ENCODE data around the gene ADAMTS9.

The ADAMTS9 gene

GRCh38 chr3:64617610-64618009, 70.2 kb downstream of the ADAMTS9 start:
- TF ChIP-seq, protein P1, sequence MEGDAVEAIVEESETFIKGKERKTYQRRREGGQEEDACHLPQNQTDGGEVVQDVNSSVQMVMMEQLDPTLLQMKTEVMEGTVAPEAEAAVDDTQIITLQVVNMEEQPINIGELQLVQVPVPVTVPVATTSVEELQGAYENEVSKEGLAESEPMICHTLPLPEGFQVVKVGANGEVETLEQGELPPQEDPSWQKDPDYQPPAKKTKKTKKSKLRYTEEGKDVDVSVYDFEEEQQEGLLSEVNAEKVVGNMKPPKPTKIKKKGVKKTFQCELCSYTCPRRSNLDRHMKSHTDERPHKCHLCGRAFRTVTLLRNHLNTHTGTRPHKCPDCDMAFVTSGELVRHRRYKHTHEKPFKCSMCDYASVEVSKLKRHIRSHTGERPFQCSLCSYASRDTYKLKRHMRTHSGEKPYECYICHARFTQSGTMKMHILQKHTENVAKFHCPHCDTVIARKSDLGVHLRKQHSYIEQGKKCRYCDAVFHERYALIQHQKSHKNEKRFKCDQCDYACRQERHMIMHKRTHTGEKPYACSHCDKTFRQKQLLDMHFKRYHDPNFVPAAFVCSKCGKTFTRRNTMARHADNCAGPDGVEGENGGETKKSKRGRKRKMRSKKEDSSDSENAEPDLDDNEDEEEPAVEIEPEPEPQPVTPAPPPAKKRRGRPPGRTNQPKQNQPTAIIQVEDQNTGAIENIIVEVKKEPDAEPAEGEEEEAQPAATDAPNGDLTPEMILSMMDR (conservative IDR thresholded peaks at IDR 0.05; ENCODE audit: control insufficient read depth, insufficient read depth, low read depth, low read length): no peak
- H3K4me3 ChIP-seq (ENCODE audit: control insufficient read depth, low read depth, low read length): no peak overlapping the region
- no peak for DNase-seq (ENCODE audit: low read depth)

DNA sequence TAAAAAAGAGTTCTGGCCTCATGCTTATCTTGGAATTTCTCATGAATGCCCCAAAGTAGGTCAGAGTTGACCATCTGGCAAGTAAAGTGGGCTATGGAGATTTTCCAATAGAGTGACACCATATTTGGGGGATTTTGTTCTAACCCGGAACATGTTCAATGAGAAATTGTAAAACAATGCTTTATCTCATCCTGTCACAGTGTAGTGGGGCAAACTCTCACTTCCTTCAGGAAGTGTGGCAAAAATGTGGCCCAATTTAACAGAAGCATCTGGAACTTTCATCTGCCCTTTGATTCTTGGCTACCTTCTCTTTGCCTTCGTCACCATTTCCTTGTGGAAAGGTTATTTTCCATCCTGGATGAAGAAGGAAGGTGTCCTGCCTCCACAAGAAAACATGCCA, 70.8 kb downstream of the ADAMTS9 start:
- H3K4me3 ChIP-seq (ENCODE audit: control insufficient read depth, low read depth, low read length): no peak overlapping the region
- TF ChIP-seq, protein P1 (conservative IDR thresholded peaks at IDR 0.05; ENCODE audit: control insufficient read depth, insufficient read depth, low read depth, low read length): no peak
- DNase-seq (ENCODE audit: low read depth): no peak

GRCh38 chr3:64612916-64613526, 74.8 kb downstream of the ADAMTS9 start:
- no peak for DNase-seq (ENCODE audit: low read depth)
- TF ChIP-seq, protein P1 (conservative IDR thresholded peaks at IDR 0.05; ENCODE audit: control insufficient read depth, insufficient read depth, low read depth, low read length): no peak
- H3K4me3 ChIP-seq (ENCODE audit: control insufficient read depth, low read depth, low read length): no peak overlapping the region

GRCh38 chr3:64612082-64612860, 75.5 kb downstream of the ADAMTS9 start:
- TF ChIP-seq, protein P1 (conservative IDR thresholded peaks at IDR 0.05; ENCODE audit: control insufficient read depth, insufficient read depth, low read depth, low read length): no peak
- no peak overlapping the region for H3K4me3 ChIP-seq (ENCODE audit: control insufficient read depth, low read depth, low read length)
- peak; percentile 65 for DNase-seq (ENCODE audit: low read depth)

- DNase-seq (ENCODE audit: low read depth): no peak
- H3K4me3 ChIP-seq (ENCODE audit: control insufficient read depth, low read depth, low read length): no peak overlapping the region
- TF ChIP-seq, protein P1 (conservative IDR thresholded peaks at IDR 0.05; ENCODE audit: control insufficient read depth, insufficient read depth, low read depth, low read length): no peak
Observed at GRCh38 chr3:64608741-64609140, 79.1 kb downstream of the ADAMTS9 start.

DNA sequence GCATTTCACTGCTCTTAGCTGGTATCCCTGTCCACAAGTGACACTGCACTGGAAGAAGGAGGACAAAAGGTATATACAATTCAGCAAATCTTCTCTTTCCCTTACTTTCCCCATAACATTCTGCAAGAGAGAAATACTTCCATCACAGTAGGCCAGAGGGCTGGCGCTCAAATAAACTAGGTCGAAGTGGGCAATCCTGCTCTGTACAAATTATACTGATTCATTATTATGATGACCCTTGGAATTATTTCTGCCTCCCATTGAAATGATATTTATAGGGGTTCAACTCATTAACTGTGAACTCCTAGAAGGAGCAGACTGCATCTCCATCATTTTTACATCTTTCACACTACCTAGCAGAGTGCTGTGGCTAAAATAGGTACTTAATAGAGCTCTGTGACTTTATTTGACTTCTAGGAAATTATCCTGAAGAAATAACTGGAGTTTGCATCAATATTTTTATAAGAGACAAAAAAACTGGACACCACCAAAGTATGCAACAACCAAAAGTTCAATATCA, 80.7 kb downstream of the ADAMTS9 start:
- no peak overlapping the region for H3K4me3 ChIP-seq (ENCODE audit: control insufficient read depth, low read depth, low read length)
- DNase-seq (ENCODE audit: low read depth): no peak
- TF ChIP-seq, protein P1 (conservative IDR thresholded peaks at IDR 0.05; ENCODE audit: control insufficient read depth, insufficient read depth, low read depth, low read length): no peak
